Thyroid gland (tissue), 4 donors: ENCODE results near the gene ASIC4. TPM values are rescaled to one million over a fixed set of nuclear protein-coding genes. Genes with fewer than 3 reads are reported as not detected.

Source experiments
- DNase-seq, 2 donors: peaks; one replicate each; pipeline ENCODE4 v3.0.0-alpha.2; 2019
- H3K27ac ChIP-seq, 3 donors: fragments of 200-600 bp; sonication (generic); 1 replicate in 2 of 3; 2 replicates in 1 of 3; pipeline ENCODE4 v1.5.1; 2016 to 2019; ENCODE audit warnings: mild to moderate bottlenecking in 1 of 3, moderate library complexity in 1 of 3
- H3K27me3 ChIP-seq: fragments of 200-600 bp; sonication (generic); one replicate; pipeline ENCODE4 v1.5.1; 2019
- H3K36me3 ChIP-seq, 2 donors: fragments of 200-600 bp; sonication (generic); one replicate each; pipeline ENCODE4 v1.5.1; 2016 to 2019
- H3K4me1 ChIP-seq, 2 donors: fragments of 200-600 bp; sonication (generic); one replicate each; pipeline ENCODE4 v1.5.1; 2017 to 2019
- H3K4me3 ChIP-seq, 3 donors: fragments of 200-600 bp; sonication (generic); replicated peaks in 1 of 3; 1 replicate in 2 of 3; 2 replicates in 1 of 3; pipeline ENCODE4 v1.5.1; 2016; ENCODE audit warnings: mild to moderate bottlenecking in 1 of 3
- H3K9me3 ChIP-seq: fragments of 200-600 bp; sonication (generic); one replicate; pipeline ENCODE4 v1.5.1; 2017
- CTCF ChIP-seq, 6 experiments: fragments of 200-600 bp in 3 of 6; fragments of 450-650 bp in 3 of 6; sonication (generic) in 3 of 6; IDR thresholded peaks; one replicate each; pipeline ENCODE4 v1.5.1; 2016 to 2019; ENCODE audit warnings: antibody characterized with exemption in 6 of 6, mild to moderate bottlenecking in 2 of 6, inconsistent platforms in 1 of 6, moderate library complexity in 1 of 6
- POLR2A ChIP-seq, 2 donors: fragments of 450-650 bp; IDR thresholded peaks; one replicate each; pipeline ENCODE4 v1.6.1; 2017; ENCODE audit warnings: antibody characterized with exemption in 2 of 2, mild to moderate bottlenecking in 2 of 2, moderate library complexity in 1 of 2
- WGBS, 2 donors: methylation state at CpG; one replicate each; pipeline ENCODE4 v1.1.5; 2017; 5-methylcytosine and 5-hydroxymethylcytosine counted together
- intact Hi-C: fragments of 100-400 bp; cut with DNase I; formaldehyde crosslinking; loops from one replicate; pipeline ENCODE4 v1.15.1; 2023
- total RNA-seq, 4 donors: library from RNA; depleted of rRNA; stranded (reverse); fragments of >200 nt; gene quantifications; one replicate each; pipeline ENCODE4 v1.2.3, GENCODE V29; 2016

The ASIC4 gene
- total RNA-seq, 4 donors from 2014 or later, result not detected

DNA sequence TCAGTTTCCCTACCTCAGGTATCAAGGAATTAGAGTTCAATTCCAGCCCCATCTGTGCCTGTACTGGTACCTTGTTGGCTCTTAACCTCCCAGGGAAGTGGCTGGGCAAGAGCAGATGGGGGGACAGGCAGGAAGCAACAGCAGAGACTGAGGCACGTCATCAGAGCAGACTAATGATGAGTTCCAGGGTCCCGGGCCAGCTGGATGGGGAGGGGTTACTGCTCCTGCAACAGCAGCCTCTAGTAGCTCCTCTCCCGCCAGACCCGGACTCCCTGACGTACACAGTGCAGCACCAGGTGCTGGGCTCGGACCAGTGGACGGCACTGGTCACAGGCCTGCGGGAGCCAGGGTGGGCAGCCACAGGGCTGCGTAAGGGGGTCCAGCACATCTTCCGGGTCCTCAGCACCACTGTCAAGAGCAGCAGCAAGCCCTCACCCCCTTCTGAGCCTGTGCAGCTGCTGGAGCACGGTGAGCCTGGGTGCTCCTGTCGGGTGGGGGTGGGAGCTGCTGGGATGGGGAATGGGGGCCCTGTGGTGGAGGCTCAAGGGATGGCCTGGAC is 41.6 kb upstream of the ASIC4 start:
- no peak for TF ChIP-seq CTCF (IDR thresholded peaks at IDR 0.05)
- TF ChIP-seq POLR2A (IDR thresholded peaks at IDR 0.05), result no peak
- intact Hi-C loops, result no loop called here
- DNase-seq, result no peak
- H3K9me3 ChIP-seq, result no peaks in the 10 kb centered on the region
- no peaks in the 10 kb centered on the region for H3K36me3 ChIP-seq
- no peak overlapping the region for H3K4me3 ChIP-seq
- peaks cover 12 to 18% of the 10 kb centered on the region in 2 donors for H3K4me1 ChIP-seq
- WGBS, 2 donors, result 92 to 100% methylated on average over 2 to 9 of the region's 12 CpGs
- no peak overlapping the region for H3K27ac ChIP-seq
- H3K27me3 ChIP-seq, result no peaks in the 10 kb centered on the region

DNA sequence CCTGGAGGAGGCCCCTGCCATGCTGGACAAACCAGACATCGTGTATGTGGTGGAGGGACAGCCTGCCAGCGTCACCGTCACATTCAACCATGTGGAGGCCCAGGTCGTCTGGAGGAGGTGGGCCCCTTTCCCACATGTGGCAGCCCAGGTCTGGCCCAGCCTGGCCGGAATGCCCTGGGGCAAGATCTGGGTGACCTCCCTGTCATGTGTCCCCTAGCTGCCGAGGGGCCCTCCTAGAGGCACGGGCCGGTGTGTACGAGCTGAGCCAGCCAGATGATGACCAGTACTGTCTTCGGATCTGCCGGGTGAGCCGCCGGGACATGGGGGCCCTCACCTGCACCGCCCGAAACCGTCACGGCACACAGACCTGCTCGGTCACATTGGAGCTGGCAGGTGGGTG is 40.8 kb upstream of the ASIC4 start:
- Histone ChIP-seq H3K9me3 (no peaks in the 10 kb centered on the region), H3K36me3 (no peaks in the 10 kb centered on the region), H3K4me1 (peaks cover 12 to 18% of the 10 kb centered on the region in 2 donors), H3K27ac (no peak overlapping the region), H3K27me3 (no peaks in the 10 kb centered on the region), H3K4me3 (no peak overlapping the region)
- TF ChIP-seq CTCF (IDR thresholded peaks at IDR 0.05) (no peak), POLR2A (IDR thresholded peaks at IDR 0.05) (no peak)
- 74 to 83% methylated on average over 1 to 8 of the region's 18 CpGs for WGBS, 2 donors
- DNase-seq, result no peak
- intact Hi-C loops, result no loop called here

DNA sequence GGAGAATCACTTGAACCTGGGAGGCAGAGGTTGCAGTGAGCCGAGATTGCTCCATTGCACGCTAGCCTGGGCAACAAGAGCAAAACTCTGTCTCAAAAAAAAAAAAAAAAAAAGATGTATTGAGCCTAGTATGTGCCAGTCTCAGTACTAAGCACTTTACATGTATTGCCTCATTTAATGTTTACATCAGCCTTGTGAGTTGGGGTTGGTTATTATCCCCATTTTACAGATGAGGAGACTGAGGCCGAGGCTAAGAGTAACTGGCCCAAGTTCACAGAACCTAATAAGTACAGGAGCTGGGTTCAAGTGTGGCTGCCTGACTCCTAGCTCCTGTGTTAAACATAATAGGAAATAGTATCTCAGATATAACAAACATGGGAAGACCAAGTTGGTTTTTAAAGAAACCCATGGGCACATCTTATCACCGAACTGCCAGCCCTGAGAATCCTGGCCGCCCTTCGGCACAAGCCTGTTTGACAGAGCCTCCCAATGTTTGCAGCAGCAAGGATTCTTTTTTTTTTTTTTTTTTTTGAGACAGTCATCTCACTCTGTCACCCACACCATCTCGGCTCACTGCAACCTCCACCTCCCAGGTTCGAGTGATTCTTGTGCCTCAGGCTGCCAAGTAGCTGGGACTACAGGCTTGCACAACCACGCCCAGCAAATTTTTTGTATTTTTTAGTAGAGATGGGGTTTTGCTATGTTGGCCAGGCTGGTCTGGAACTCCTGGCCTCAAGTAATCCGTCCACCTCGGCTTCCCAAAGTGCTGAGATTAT is 39.8 kb upstream of the ASIC4 start:
- Histone ChIP-seq H3K4me1 (peaks cover 12 to 18% of the 10 kb centered on the region in 2 donors), H3K36me3 (no peaks in the 10 kb centered on the region), H3K27me3 (no peaks in the 10 kb centered on the region), H3K9me3 (no peaks in the 10 kb centered on the region), H3K27ac (peak overlapping the region in 1 of 3 donors; percentile 12), H3K4me3 (no peak overlapping the region)
- TF ChIP-seq POLR2A (IDR thresholded peaks at IDR 0.05) (no peak), CTCF (IDR thresholded peaks at IDR 0.05) (no peak)
- intact Hi-C loops, result loop anchor here (5.0 kb wide), 1 partner anchor 53 kb away; no protein-coding TSS in a partner anchor
- WGBS, 2 donors, result 57 to 61% methylated on average over 11 of the region's 11 CpGs
- peak; percentile 39 to 55 for DNase-seq

- H3K9me3 ChIP-seq, result no peaks in the 10 kb centered on the region
- peak; percentile 55 to 80 for DNase-seq
- intact Hi-C loops, result loop anchor here (5.0 kb wide), 1 partner anchor 52 kb away; no protein-coding TSS in a partner anchor
- H3K4me3 ChIP-seq, result no peak overlapping the region
- no peaks in the 10 kb centered on the region for H3K27me3 ChIP-seq
- H3K4me1 ChIP-seq, result peaks cover 12 to 18% of the 10 kb centered on the region in 2 donors
- WGBS, 2 donors, result 12 to 27% methylated on average over 6 of the region's 6 CpGs
- H3K27ac ChIP-seq, result peak overlapping the region in 1 of 3 donors; percentile 12
- no peaks in the 10 kb centered on the region for H3K36me3 ChIP-seq
- TF ChIP-seq CTCF (IDR thresholded peaks at IDR 0.05), result no peak
- no peak for TF ChIP-seq POLR2A (IDR thresholded peaks at IDR 0.05)
These were observed 39.0 kb upstream of the ASIC4 start for GRCh38 chr2:219475278-219475677.
